HG02870 (cell line): ENCODE measurements around the gene PLEKHA5.
A peak's percentile ranks its signal among the peaks of the same experiment; 100 is the strongest.
"Not testable (repeated sequence)": the region's sequence is repeated elsewhere in the genome, so short reads cannot be mapped to it uniquely, and the experiment has no call there.

Source experiments
- ATAC-seq: cut with Tn5 transposase; IDR thresholded peaks from one replicate; pipeline ENCODE4 v1.9.1; 2021; ENCODE audit warnings: mild to moderate bottlenecking, moderate library complexity; ENCODE audit not compliant: unreplicated experiment

PLEKHA5 gene

DNA sequence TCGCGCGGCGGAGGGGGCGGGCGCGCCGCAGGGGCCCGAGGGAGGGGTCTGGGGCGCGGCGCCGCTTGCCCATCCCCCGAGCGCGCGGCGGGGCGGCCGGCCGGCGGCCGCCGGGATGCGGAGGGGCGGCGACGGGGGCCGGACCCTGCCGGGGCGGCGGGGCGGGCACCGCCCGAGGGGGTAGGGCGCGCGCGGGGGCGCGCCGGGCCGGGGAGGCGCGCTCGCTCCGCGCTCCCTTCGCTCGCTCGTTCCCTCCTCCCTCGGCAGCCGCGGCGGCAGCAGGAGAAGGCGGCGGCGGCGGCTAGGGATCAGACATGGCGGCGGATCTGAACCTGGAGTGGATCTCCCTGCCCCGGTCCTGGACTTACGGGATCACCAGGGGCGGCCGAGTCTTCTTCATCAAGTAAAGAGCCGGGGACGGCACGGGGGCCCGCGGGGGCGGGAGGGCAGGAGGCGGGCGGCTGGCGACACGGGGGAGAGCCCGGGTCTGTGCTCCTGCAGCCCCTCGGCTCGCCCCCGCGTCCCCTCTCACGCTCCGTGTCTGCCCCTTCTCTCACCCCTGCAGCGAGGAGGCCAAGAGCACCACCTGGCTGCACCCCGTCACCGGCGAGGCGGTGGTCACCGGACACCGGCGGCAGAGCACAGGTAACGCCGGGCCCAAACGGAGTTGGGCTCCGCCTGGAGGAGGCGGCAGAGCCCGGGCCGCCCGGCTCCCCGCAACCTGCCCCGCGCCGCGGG is at the start of gene PLEKHA5:
TSS of gene PLEKHA5 (plus strand) at position 248 of the 738 bp plus-strand sequence. CDS start at position 315, 67 bp downstream.
- peak; percentile 45 for ATAC-seq

DNA sequence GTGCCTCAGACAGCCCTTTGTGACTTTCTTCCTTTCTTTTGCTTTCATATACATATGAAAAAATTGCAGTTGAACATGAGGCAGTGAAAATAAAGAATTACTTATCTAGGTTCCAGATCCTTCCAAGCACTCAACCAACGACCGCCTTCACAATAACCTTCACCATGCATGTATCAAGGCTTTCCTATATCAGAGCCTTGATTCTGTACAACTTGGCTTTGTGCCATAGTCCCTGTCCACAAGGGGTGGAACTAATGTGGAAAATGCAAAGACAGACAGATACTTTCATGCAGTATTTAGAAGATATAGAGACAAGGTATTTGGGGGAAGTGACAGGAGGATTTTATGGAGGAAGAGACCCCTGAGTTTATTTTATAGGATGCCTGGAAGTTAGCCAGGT is 48.6 kb upstream of the PLEKHA5 start:
- no peak for ATAC-seq

DNA sequence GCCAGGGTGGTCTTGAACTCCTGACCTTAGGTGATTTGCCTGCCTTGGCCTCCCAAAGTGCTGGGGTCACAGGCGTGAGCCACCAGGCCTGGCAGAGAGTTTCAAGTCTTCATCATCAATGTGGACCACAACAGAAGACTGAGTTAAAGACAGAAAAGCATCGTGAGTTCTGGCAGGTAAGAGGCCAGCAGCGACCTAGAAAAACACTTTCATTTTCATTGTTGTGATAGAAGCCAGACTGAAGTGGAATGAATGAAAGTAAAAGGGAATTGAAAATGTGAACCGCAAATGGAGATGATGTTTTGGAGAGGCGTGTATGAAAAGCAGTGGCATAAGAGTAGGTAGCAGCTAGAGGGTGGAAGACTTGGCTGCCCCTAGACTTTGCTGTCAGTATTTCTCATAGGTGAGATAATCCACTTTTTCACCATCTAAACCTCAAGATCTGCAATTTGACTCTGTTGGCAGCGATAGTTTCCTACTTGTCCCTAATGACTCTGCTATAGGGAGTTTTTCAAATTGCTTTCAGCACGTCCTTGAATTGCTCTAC is 47.1 kb upstream of the PLEKHA5 start:
- ATAC-seq, result no peak

DNA sequence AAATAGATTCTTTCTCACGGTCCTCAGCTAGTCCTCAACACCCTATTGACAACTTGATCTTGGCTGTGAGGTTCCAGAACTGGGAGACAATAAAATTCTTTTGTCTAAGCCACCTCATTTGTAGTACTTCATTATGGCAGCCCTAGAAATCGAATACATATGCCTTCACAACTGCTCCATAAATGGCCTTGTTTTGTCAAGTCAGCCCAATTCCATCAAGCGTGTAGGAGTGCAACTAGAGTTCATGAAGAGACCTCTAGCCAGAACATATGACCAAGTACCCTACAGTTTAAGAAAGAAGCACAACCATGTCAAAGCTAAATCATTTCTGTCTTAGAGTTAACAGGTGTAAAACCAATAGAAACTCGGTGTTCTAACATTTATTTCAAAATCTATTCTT is 45.0 kb upstream of the PLEKHA5 start:
- ATAC-seq, result no peak

DNA sequence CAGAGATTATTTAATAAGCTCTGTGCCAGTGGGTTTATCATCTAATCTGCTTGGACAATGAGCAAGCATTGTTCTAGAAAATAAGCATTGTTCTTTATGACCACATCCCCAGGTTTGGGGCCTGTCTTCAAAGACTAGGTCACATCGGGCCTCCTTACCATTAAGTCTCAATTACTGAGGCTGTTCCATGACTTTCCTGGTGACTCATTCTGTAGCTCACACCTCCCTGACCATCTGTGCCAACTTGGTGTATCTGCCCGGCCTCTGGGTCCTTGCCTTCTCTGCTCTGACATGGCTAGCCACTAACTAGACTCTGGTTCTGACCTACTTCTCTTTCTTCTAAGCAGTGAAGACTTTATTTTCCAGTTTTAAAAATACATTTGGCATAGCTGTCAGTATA is 44.4 kb upstream of the PLEKHA5 start:
- no peak for ATAC-seq

DNA sequence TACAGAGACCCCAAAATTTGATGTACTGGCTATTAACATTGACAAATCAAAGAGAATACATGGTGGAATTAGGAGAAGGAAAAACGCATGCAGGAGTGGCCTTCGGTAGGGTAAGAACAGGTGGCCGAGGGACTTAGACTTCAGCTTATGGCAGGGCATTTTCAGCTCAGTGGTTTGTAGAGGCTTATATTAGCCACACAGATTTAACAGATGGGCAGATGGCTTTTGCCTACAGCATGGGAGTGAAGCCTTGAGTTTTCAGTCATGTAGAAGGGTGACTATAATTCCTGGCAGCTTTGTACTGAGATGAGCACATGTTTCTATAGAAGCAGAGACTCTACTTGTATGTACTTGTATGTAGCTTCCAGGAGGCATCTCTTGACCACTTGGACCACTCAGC is 40.9 kb upstream of the PLEKHA5 start:
- no peak for ATAC-seq

GRCh38 chr12:19092482-19092881 is 37.1 kb upstream of the PLEKHA5 start:
- not testable (repeated sequence) for ATAC-seq

- ATAC-seq, result no peak
Measured at GRCh38 chr12:19093218-19093617, 36.3 kb upstream of the PLEKHA5 start.

- ATAC-seq, result no peak
Measured at GRCh38 chr12:19095331-19095730, 34.2 kb upstream of the PLEKHA5 start.

- no peak for ATAC-seq
Measured at GRCh38 chr12:19095756-19096480, 33.6 kb upstream of the PLEKHA5 start.

- no peak for ATAC-seq
Measured at GRCh38 chr12:19105463-19105862, 24.1 kb upstream of the PLEKHA5 start.

DNA sequence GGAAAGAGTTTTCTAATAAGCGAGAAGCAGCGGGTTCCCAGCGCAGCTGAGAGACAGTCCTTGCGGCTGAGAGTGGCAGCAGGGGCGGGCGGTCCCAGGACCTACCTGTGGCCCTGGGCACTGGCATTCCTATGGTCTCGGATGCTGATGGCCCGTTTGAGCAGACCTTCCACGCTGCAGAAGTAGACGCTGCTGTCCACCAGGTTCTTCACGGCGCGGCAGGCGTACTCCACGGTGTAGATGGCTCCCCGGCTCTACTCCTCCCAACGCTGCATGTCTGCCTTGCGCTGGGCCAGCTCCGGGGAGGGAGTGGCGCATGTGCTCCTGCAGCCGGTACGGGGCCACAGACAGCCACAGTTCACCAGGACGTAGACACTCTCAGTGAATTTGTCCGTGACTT is 21.8 kb upstream of the PLEKHA5 start:
- no peak for ATAC-seq

GRCh38 chr12:19110221-19110940 is 19.2 kb upstream of the PLEKHA5 start:
- no peak for ATAC-seq

GRCh38 chr12:19113464-19113863 is 16.1 kb upstream of the PLEKHA5 start:
- ATAC-seq, result no peak

- ATAC-seq, result no peak
Measured at GRCh38 chr12:19115285-19115684, 14.2 kb upstream of the PLEKHA5 start.

GRCh38 chr12:19119440-19119839 is 10.1 kb upstream of the PLEKHA5 start:
- no peak for ATAC-seq

- no peak for ATAC-seq
Measured at GRCh38 chr12:19120795-19121194, 8.7 kb upstream of the PLEKHA5 start.

DNA sequence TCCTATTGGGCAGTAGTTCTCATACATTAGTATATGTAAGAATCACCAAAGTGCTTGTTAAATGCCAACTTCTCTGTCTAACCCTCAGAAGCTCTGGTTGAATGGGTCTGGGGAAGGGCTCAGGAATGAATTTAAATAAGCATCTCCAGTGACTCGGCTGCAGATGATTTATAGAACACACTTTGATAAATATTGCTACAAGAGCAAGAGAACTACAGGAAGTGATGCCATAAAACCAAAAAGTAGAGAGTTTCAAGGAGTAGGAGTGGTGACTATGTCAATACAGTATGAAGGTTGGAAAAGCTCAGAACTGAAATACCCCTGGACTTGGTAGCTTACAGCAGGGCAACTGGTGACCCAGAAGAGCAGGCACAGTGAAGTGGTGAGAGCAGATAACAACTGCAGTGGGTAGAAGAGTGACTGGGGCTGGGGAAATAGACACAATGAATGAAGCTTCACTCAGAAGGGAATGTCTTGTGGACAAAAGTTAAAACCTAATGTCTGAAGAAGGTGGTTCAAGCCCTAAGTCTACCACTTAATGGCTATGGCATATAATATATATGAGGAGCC is 8.0 kb upstream of the PLEKHA5 start:
- ATAC-seq, result no peak

DNA sequence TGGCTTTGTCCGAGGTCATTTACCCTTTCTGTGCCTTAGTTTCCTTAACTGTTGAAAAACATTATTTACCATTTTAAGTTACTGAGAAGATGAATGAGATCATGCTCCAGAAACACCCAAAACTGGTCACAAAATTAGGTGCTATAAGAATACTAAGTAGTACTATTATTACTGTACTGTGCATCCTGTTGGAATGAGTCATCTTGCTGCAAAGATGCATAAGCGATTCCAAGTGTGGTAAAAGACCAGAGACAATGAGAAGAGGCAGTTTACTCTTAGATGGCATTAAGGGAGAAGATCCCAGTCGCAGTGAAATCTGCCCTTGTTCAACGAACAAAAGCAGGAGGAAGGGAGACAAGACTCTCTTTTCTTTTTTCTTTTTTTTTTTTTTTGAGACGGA is 4.2 kb upstream of the PLEKHA5 start:
- no peak for ATAC-seq

DNA sequence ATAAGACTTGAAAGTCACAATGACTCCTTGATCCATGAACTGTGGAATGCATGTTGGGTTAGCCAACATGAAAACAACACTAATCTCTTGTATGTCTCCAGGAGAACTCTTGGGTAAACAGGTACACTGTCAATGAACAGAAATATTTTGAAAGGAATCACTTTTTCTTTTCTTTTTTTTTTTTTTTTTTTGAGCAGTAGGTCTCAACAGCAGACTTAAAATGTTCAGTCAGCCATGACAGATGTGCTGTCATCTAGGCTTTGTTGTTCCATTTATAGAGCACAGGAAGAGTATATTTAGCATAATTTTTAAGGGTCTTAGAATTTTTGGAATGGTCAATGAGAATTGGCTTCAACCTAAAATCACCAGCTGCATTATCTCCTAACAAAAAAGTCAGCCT is 2.3 kb upstream of the PLEKHA5 start:
- no peak for ATAC-seq

- ATAC-seq, result no peak
Measured at GRCh38 chr12:19128485-19128884, 1.0 kb upstream of the PLEKHA5 start.
